Neural progenitor cell (in vitro differentiated cells): ENCODE data around the gene GCN1. TPM values are rescaled to one million over a fixed set of nuclear protein-coding genes. Genes with fewer than 3 reads are reported as not detected.
A peak's percentile ranks its signal among the peaks of the same experiment; 100 is the strongest.

Experiments
- DNase-seq: peaks from one replicate; pipeline ENCODE4 v3.0.0-alpha.2; 2016; ENCODE audit warnings: low spot score
- H2AFZ ChIP-seq: fragments of 200-600 bp; sonication (generic); replicated peaks from 2 replicates; pipeline ENCODE4 v1.6.1; 2016; ENCODE audit warnings: antibody characterized with exemption
- H3F3A ChIP-seq: fragments of 200-600 bp; sonication (generic); 2 replicates; pipeline ENCODE4 v1.6.1; 2016; ENCODE audit warnings: antibody characterized with exemption, low read depth
- H3K27ac ChIP-seq: fragments of 200-600 bp; sonication (generic); 2 replicates; pipeline ENCODE4 v1.5.1; 2016; ENCODE audit warnings: mild to moderate bottlenecking
- H3K27me3 ChIP-seq: fragments of 200-600 bp; sonication (generic); 2 replicates; pipeline ENCODE4 v1.6.1; 2016; ENCODE audit warnings: mild to moderate bottlenecking, moderate library complexity
- H3K36me3 ChIP-seq: fragments of 200-600 bp; sonication (generic); 2 replicates; pipeline ENCODE4 v1.5.1; 2016
- H3K4me1 ChIP-seq: fragments of 200-600 bp; sonication (generic); 2 replicates; pipeline ENCODE4 v1.6.1; 2016; ENCODE audit warnings: mixed run types
- H3K4me2 ChIP-seq: fragments of 200-600 bp; sonication (generic); 2 replicates; pipeline ENCODE4 v1.6.1; 2016
- H3K4me3 ChIP-seq: fragments of 200-600 bp; sonication (generic); 2 replicates; pipeline ENCODE4 v1.5.1; 2016
- H3K79me2 ChIP-seq: fragments of 200-600 bp; sonication (generic); 2 replicates; pipeline ENCODE4 v1.6.1; 2016; ENCODE audit warnings: low read depth
- H3K9ac ChIP-seq: fragments of 200-600 bp; sonication (generic); 2 replicates; pipeline ENCODE4 v1.6.1; 2016
- H3K9me3 ChIP-seq: fragments of 200-600 bp; sonication (generic); 2 replicates; pipeline ENCODE4 v1.5.1; 2016; ENCODE audit warnings: low read depth
- H4K20me1 ChIP-seq: fragments of 200-600 bp; sonication (generic); 2 replicates; pipeline ENCODE4 v1.6.1; 2016; ENCODE audit warnings: low read depth
- H3K27ac Mint-ChIP-seq: 3 replicates; pipeline ENCODE4 v1.8.0; 2021; ENCODE audit warnings: mixed read lengths
- H3K27me3 Mint-ChIP-seq: 2 replicates; pipeline ENCODE4 v1.8.0; 2022; ENCODE audit warnings: low read depth, mild to moderate bottlenecking, inconsistent platforms, moderate library complexity, mixed read lengths; ENCODE audit not compliant: insufficient read depth
- H3K36me3 Mint-ChIP-seq: 3 replicates; pipeline ENCODE4 v1.8.0; 2021; ENCODE audit warnings: mixed read lengths
- H3K4me1 Mint-ChIP-seq: 3 replicates; pipeline ENCODE4 v1.8.0; 2021; ENCODE audit warnings: mixed read lengths
- H3K4me3 Mint-ChIP-seq: 3 replicates; pipeline ENCODE4 v1.8.0; 2021; ENCODE audit warnings: mild to moderate bottlenecking, moderate library complexity, mixed read lengths
- H3K9me3 Mint-ChIP-seq: 3 replicates; pipeline ENCODE4 v1.8.0; 2020; ENCODE audit warnings: mixed read lengths
- CTCF ChIP-seq: fragments of 200-600 bp; sonication (generic); IDR thresholded peaks from 2 replicates; pipeline ENCODE4 v1.5.1; 2017; ENCODE audit warnings: antibody characterized with exemption, mild to moderate bottlenecking
- EZH2 ChIP-seq: fragments of 200-600 bp; sonication (generic); IDR thresholded peaks from 2 replicates; pipeline ENCODE4 v1.6.1; 2017; ENCODE audit warnings: antibody characterized with exemption, mild to moderate bottlenecking, moderate library complexity
- EZH2phosphoT487 ChIP-seq: fragments of 200-600 bp; sonication (generic); IDR thresholded peaks from 2 replicates; pipeline ENCODE4 v1.6.1; 2017; ENCODE audit warnings: antibody characterized with exemption
- total RNA-seq: library from RNA; depleted of rRNA; stranded (reverse); fragments of >200 nt; gene quantifications from 2 replicates; pipeline ENCODE4 v1.2.3, GENCODE V29; 2015; ENCODE audit warnings: low replicate concordance

Gene GCN1
- total RNA-seq, 1 donor from 2014 or later: 60.9 TPM

GRCh38 chr12:120242275-120242799, 47.8 kb upstream of the GCN1 start:
- no peaks in the 10 kb centered on the region for H3K36me3 ChIP-seq
- Mint-ChIP-seq H3K27ac (peak overlapping the region; percentile 33), H3K27me3 (peaks cover 3% of the 10 kb centered on the region), H3K4me1 (peaks cover 46% of the 10 kb centered on the region), H3K4me3 (no peak overlapping the region), H3K36me3 (no peaks in the 10 kb centered on the region), H3K9me3 (no peaks in the 10 kb centered on the region)
- no peaks in the 10 kb centered on the region for H3K27me3 ChIP-seq
- H3K4me1 ChIP-seq: peaks cover 4% of the 10 kb centered on the region
- H3K4me2 ChIP-seq: no peak overlapping the region
- peaks cover 32% of the 10 kb centered on the region for H3F3A ChIP-seq
- no peak overlapping the region for H3K27ac ChIP-seq
- DNase-seq: no peak
- no peak overlapping the region for H3K4me3 ChIP-seq
- TF ChIP-seq CTCF (no peak), EZH2phosphoT487 (no peak), EZH2 (no peak)
- peaks cover 29% of the 10 kb centered on the region for H3K79me2 ChIP-seq
- H3K9ac ChIP-seq: no peak overlapping the region
- H2AFZ ChIP-seq: no peak overlapping the region
- H4K20me1 ChIP-seq: peaks cover 74% of the 10 kb centered on the region
- no peaks in the 10 kb centered on the region for H3K9me3 ChIP-seq

- H4K20me1 ChIP-seq: peaks cover 72% of the 10 kb centered on the region
- no peak overlapping the region for H3K4me3 ChIP-seq
- no peak overlapping the region for H3K4me3 Mint-ChIP-seq
- peak overlapping the region; percentile 12 for H3K27ac Mint-ChIP-seq
- no peak overlapping the region for H3K27ac ChIP-seq
- peaks cover 32% of the 10 kb centered on the region for H3F3A ChIP-seq
- no peak for TF ChIP-seq EZH2
- TF ChIP-seq CTCF: no peak
- no peak for TF ChIP-seq EZH2phosphoT487
- no peaks in the 10 kb centered on the region for H3K9me3 Mint-ChIP-seq
- H3K4me1 Mint-ChIP-seq: peaks cover 46% of the 10 kb centered on the region
- no peaks in the 10 kb centered on the region for H3K27me3 ChIP-seq
- H3K9me3 ChIP-seq: no peaks in the 10 kb centered on the region
- H2AFZ ChIP-seq: no peak overlapping the region
- H3K9ac ChIP-seq: no peak overlapping the region
- peaks cover 4% of the 10 kb centered on the region for H3K4me1 ChIP-seq
- no peak overlapping the region for H3K4me2 ChIP-seq
- peaks cover 24% of the 10 kb centered on the region for H3K79me2 ChIP-seq
- H3K36me3 Mint-ChIP-seq: no peaks in the 10 kb centered on the region
- H3K27me3 Mint-ChIP-seq: peaks cover 3% of the 10 kb centered on the region
- no peaks in the 10 kb centered on the region for H3K36me3 ChIP-seq
- DNase-seq: no peak
Measured at GRCh38 chr12:120241561-120242274, 47.2 kb upstream of the GCN1 start.

GRCh38 chr12:120240495-120240833, 45.9 kb upstream of the GCN1 start:
- H3K27ac ChIP-seq: no peak overlapping the region
- TF ChIP-seq EZH2: no peak
- TF ChIP-seq CTCF: no peak
- TF ChIP-seq EZH2phosphoT487: no peak

More at GRCh38 chr12:120240495-120240833, 45.9 kb upstream of the GCN1 start:
- Histone ChIP-seq H3K9me3 (no peaks in the 10 kb centered on the region), H3K9ac (no peak overlapping the region), H3K4me2 (no peak overlapping the region), H4K20me1 (peaks cover 77% of the 10 kb centered on the region), H3F3A (peaks cover 32% of the 10 kb centered on the region), H3K27me3 (no peaks in the 10 kb centered on the region), H3K4me3 (no peak overlapping the region), H3K36me3 (no peaks in the 10 kb centered on the region), H2AFZ (no peak overlapping the region), H3K4me1 (peaks cover 8% of the 10 kb centered on the region), H3K79me2 (peaks cover 14% of the 10 kb centered on the region)
- H3K36me3 Mint-ChIP-seq: no peaks in the 10 kb centered on the region
- H3K27ac Mint-ChIP-seq: no peak overlapping the region
- no peak for DNase-seq
- H3K4me1 Mint-ChIP-seq: peaks cover 51% of the 10 kb centered on the region
- H3K9me3 Mint-ChIP-seq: no peaks in the 10 kb centered on the region
- H3K27me3 Mint-ChIP-seq: peaks cover 3% of the 10 kb centered on the region
- H3K4me3 Mint-ChIP-seq: no peak overlapping the region
